ENCODE measurements around the gene WDR37.
"Not testable (repeated sequence)": the region's sequence is repeated elsewhere in the genome, so short reads cannot be mapped to it uniquely, and the experiment has no call there.

WDR37 gene

GRCh38 chr10:1056326-1057105 is at the start of gene WDR37:
Gene WDR37, plus strand, starts transcription at chr10:1056385. Its CDS starts 15,771 bp downstream, at chr10:1072156.
- peak; percentile 84 for DNase-seq

DNA sequence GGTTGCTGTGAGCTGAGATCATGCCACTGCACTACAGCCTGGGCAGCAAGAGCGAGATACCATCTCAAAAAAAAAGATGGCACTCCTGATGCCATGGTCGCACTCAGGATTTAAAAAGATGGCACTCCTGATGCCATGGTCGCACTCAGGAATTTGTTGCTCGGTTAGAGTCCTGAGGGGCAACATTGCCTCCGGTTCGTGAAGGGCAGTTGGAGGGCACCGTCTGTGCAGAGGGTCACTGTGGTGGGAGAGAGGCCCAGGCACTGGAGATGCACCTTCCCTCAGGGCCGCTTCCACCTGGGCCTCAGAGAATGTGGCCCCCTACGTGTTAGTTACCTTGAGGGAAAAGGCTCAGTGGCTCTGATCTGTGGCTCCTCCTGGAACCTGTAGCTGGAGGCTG is 49.6 kb upstream of the WDR37 start:
- no peak for DNase-seq

- no peak for DNase-seq
Observed at GRCh38 chr10:1007583-1007982, 48.6 kb upstream of the WDR37 start.

- DNase-seq, result no peak
Observed at GRCh38 chr10:1009071-1009494, 47.1 kb upstream of the WDR37 start.

- DNase-seq, result not testable (repeated sequence)
Observed at GRCh38 chr10:1009947-1010346, 46.2 kb upstream of the WDR37 start.

- DNase-seq, result no peak
Observed at GRCh38 chr10:1010703-1011102, 45.5 kb upstream of the WDR37 start.

DNA sequence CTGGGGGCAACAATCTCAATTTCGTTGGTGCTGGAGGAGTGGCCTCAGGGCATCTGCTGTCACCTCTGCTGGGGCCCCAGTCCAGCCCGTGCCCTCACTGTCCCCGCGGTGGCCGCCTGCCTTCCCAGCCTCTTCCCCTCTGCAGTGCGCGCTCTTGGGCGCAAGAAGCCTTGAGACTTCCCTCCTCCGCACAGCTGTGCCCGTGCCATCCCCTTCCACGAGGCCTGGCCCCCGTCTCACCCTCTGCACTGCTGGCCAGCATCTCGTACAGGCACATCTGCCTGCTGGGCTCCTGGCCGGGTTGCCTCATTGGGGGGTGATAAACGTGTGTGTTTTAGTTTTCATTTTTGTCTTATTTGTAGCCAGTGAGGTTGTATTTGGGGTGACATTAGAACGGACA is 44.5 kb upstream of the WDR37 start:
- DNase-seq, result no peak

DNA sequence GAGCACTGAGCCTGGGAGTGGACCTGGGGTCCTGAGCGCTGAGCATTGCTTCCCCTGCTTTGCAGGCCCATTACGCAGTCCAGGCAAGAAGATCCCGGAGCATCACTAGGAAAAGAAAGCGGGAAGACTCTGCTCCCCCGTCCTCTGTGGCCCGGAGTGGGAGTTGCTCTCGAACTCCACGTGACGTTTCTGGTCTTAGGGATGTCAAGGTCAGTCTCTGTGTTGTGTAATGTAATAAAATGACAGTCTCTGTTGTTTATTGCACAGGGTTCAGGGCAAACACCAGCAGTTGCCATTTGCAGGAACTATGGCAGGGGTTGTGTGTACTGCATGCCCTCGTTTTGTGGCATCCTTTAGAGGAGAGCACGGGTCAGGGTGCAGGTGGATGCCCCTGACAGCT is 40.5 kb upstream of the WDR37 start:
- DNase-seq, result no peak

- no peak for DNase-seq
Observed at GRCh38 chr10:1019362-1019761, 36.8 kb upstream of the WDR37 start.

DNA sequence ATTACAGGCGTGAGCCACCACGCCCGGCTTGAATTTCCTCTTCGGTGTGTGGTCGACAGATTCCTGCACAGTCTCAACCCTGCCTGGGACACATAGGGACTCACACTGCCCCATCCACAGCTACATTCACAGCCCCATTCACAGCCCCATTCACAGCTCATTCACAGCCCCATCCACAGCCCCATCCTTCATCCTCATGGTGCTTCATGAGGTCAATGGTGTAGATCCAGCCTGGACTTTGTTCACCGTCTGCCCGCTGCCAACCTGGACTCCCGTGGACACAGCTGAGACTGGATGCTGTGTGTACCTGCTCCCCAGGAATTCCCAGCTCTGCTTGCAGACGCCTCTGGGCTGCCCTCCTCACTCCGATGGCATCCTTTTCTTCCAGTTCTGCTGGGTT is 35.7 kb upstream of the WDR37 start:
- no peak for DNase-seq

DNA sequence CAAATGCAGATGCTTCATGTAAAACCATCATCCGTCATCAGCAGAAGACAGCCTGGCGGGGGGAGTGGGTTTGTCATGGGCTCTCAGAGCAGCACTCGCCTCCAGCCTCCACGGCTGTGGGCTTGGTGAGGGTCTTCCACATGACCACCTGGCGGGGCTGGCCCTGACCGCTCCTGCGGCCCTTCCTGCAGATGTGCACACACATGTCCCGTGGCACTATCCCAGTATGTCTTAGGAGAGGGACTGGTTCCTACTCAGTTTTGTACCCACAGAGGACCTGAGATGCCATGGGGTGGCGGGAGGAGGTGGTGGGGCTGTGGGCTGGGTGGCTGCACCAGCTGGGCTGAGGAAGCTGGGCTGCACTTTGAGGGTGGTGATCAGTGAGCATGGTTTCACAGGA is 35.2 kb upstream of the WDR37 start:
- no peak for DNase-seq

- DNase-seq, result no peak
Observed at GRCh38 chr10:1022413-1022812, 33.8 kb upstream of the WDR37 start.

DNA sequence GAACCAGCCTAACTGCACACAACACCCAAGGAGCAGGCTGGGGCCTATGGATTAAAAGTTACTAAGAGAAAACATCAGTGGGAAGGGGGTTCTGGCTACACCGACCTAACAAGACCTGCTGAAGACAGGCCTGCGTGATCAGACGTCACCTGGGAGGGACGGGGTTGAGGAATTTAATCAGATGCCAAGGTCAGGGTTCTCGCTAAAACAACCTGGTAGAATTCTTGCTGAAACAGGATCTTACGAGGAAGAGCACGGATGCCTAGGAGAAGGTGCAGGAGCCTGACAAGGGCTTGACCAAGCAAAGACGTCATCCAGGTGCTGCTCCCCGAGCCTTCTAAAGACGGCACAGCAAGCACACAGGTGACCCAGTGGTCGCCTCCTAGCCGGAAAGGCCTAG is 32.1 kb upstream of the WDR37 start:
- DNase-seq, result no peak

- no peak for DNase-seq
Observed at GRCh38 chr10:1025683-1026082, 30.5 kb upstream of the WDR37 start, which contains the start of gene IDI2. Gene IDI2, minus strand, starts transcription at chr10:1025859. Its CDS starts 1,136 bp downstream, at chr10:1024723.

GRCh38 chr10:1026578-1026977 is 29.6 kb upstream of the WDR37 start:
- no peak for DNase-seq

GRCh38 chr10:1029838-1030237 is 26.3 kb upstream of the WDR37 start:
- DNase-seq, result no peak

- no peak for DNase-seq
Observed at GRCh38 chr10:1033601-1034000, 22.6 kb upstream of the WDR37 start.

- no peak for DNase-seq
Observed at GRCh38 chr10:1034758-1035157, 21.4 kb upstream of the WDR37 start.

GRCh38 chr10:1035201-1035600 is 21.0 kb upstream of the WDR37 start:
- no peak for DNase-seq

- no peak for DNase-seq
Observed at GRCh38 chr10:1036341-1036791, 19.8 kb upstream of the WDR37 start.

GRCh38 chr10:1037098-1037497 is 19.1 kb upstream of the WDR37 start:
- no peak for DNase-seq

DNA sequence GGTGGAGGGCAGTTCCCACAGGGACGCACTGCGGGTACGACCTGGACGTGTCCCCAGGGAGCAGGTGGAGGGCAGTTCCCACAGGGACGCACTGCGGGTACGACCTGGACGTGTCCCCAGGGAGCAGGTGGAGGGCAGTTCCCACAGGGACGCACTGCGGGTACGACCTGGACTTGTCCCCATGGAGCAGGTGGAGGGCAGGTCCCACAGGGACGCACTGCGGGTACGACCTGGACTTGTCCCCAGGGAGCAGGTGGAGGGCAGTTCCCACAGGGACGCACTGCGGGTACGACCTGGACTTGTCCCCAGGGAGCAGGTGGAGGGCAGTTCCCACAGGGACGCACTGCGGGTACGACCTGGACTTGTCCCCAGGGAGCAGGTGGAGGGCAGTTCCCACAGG is 17.4 kb upstream of the WDR37 start:
- not testable (repeated sequence) for DNase-seq

DNA sequence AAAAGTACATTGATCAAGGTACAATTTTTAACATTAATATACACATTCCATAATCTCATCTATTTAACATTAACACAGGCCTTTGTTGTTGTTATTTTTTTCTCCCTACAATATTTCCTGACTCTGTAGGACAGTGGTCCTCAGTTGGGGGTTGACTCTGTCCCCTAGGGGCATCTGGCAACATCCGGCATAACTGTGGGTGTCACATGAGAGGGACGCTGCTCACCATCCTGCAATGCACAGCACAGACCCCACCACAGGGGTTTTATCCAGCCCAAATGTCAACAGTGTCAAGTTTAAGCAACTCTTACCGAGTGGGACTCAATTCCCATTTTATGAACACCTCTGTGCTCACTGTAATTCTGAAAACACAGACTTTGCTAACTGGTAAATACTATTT is 16.1 kb upstream of the WDR37 start:
- DNase-seq, result no peak

GRCh38 chr10:1041514-1041913 is 14.7 kb upstream of the WDR37 start:
- DNase-seq, result no peak

DNA sequence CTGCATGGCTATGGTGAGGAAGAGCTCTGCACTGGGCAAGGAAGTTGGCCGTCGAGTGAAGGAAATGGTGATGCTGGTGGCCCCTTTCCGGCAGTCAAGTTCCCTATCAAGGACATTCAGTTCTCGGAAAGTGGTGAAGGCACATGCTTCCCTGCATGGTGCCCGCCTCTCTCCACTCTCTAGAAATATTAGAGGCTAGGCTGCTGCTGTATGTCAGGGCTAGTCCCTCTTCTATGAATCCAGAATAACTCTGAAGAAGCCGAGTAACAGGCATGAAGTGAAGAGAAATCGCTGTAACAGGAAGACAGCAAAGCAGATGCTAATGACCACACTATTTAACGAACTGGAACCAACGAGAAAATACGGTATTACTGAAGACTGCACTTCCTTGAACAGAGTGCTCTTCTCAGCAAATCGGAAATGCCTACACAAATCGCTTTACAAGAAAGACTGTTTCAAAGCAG is 12.6 kb upstream of the WDR37 start:
- DNase-seq, result no peak

Data from activated effector memory CD4-positive, alpha-beta T cell treated with Interleukin-2 at 50 U/mL for 16 hours (primary cell).